ENCODE measurements around the gene TNIP3. TPM values are rescaled to one million over a fixed set of nuclear protein-coding genes. Genes with fewer than 3 reads are reported as not detected.

Gene TNIP3
- total and polyA plus RNA-seq, 5 donors, result not detected

DNA sequence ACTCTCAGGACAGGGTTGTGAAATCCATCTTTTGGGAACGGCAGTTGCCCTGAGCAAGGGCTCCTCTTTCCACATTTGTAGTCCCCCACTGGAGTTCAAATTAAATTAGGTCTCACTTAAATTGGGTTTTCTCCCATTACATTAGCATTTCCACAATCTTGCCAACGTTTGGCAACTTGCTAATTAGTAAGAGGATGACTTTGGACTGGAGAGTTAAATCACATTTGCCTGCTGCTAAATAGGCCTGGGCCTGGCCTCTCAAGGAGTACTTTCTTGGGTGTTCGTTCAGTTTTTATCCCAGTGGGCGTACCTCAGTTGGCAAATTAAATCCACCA, 33.8 kb downstream of the TNIP3 start:
- no peak for DNase-seq
- intact Hi-C loops (cut with DNase I), result no loop called here
- ATAC-seq, result no peak
- WGBS, result 66% methylated on average over 4 of the region's 4 CpGs
- no peaks in the 10 kb centered on the region for H3K4me1 ChIP-seq (ENCODE audit: control insufficient read depth, insufficient read depth, low read length)
- H3K27ac ChIP-seq (ENCODE audit: low read length), result no peak overlapping the region
- H3K27me3 ChIP-seq (ENCODE audit: control insufficient read depth, insufficient read depth), result no peaks in the 10 kb centered on the region
- no peaks in the 10 kb centered on the region for H3K9me3 ChIP-seq (ENCODE audit: control insufficient read depth, low read length)
- no peak overlapping the region for H3K4me3 ChIP-seq (ENCODE audit: low read length)

DNA sequence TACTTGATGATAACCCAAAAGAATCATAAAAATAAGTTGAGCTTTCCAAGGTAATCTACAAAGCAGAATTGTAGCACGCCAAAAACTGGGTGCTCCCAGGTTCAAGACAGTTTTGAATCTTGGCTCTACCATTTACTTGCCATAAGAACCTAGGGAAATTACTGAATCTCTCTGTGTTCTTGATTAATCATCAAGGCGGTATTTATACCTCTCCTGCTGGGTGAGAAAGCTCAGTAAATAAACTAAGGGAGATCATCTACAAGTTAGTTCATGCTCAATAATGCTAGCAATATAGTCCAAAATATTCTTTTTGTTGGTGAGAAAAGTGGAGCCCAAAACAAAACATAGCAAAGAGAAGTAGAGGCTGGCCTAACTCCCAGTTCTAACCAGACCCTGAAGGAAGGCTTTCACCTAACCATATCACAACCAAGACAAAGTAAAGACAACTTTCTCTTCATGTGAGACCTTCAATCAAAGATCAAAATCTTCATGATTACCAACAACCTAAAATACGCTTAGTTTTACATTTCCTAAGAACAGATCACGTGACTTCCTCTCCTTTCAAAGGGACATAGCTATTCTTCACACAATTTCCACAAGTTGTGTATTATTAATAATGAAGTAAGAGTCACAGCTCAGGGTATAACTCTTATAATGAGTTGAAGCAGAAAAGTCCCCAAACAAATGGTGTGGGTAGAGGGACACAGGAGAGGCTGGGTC, 34.4 kb downstream of the TNIP3 start:
- Histone ChIP-seq H3K4me1 (ENCODE audit: control insufficient read depth, insufficient read depth, low read length) (no peaks in the 10 kb centered on the region), H3K9me3 (ENCODE audit: control insufficient read depth, low read length) (no peaks in the 10 kb centered on the region), H3K27me3 (ENCODE audit: control insufficient read depth, insufficient read depth) (no peaks in the 10 kb centered on the region), H3K4me3 (ENCODE audit: low read length) (no peak overlapping the region), H3K27ac (ENCODE audit: low read length) (no peak overlapping the region)
- intact Hi-C loops (cut with DNase I), result no loop called here
- no peak for ATAC-seq
- no peak for DNase-seq
- 90% methylated on average over 4 of the region's 4 CpGs for WGBS

DNA sequence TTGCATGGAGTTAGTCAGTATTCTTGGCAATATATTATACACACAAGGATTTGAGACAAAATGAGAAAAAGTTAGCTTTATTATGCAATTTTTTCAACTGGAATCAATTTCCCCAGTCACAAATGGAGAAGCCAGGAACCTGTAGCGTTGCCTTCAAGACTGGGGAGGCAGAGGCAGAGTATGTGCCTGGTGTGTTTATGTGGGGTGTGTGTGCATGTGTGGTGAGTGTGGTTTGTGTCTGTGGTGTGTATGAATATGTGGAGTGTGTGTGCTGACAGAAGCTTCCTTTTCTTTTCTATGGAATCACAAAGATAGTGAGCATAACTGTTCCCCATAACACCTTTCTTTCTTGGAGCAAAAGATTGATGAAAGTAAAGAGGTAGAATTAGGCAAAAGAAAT, 37.0 kb downstream of the TNIP3 start:
- no peaks in the 10 kb centered on the region for H3K4me1 ChIP-seq (ENCODE audit: control insufficient read depth, insufficient read depth, low read length)
- intact Hi-C loops (cut with DNase I), result no loop called here
- ATAC-seq (no peak), DNase-seq (no peak)
- H3K9me3 ChIP-seq (ENCODE audit: control insufficient read depth, low read length), result no peaks in the 10 kb centered on the region
- no peaks in the 10 kb centered on the region for H3K27me3 ChIP-seq (ENCODE audit: control insufficient read depth, insufficient read depth)
- no peak overlapping the region for H3K4me3 ChIP-seq (ENCODE audit: low read length)
- WGBS, result 90% methylated on average over 1 of the region's 1 CpG
- H3K27ac ChIP-seq (ENCODE audit: low read length), result no peak overlapping the region

DNA sequence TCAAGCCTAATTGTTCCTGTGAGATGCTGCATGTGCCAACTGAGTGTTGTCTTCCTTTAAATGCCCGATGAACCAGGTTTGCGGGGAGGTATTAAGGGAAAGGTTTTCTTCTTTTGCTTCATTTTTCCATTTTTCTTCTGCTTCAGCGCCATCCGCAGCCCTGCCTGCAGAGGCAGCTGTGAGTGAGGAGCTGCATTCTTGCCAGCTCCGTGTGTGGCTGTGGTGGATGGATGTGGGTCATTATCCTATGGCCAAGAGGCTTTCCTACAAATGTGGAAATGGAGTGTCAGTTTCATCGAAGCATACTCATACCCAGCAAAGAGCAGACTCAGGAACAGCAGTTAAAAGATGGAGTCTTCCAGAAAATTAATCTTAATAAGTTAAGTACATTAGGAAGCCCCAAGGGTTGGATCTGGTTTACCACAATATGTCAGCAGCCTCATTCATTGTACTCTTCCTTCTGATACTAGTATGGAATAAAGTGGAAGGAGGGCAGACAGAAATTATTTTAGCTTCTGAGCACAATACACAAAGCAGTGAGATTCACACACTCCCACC, 37.6 kb downstream of the TNIP3 start:
- Histone ChIP-seq H3K27ac (ENCODE audit: low read length) (no peak overlapping the region), H3K27me3 (ENCODE audit: control insufficient read depth, insufficient read depth) (no peaks in the 10 kb centered on the region), H3K9me3 (ENCODE audit: control insufficient read depth, low read length) (no peaks in the 10 kb centered on the region), H3K4me1 (ENCODE audit: control insufficient read depth, insufficient read depth, low read length) (no peaks in the 10 kb centered on the region), H3K4me3 (ENCODE audit: low read length) (no peak overlapping the region)
- no peak for DNase-seq
- WGBS, result 76% methylated on average over 6 of the region's 6 CpGs
- no peak for ATAC-seq
- intact Hi-C loops (cut with DNase I), result no loop called here

DNA sequence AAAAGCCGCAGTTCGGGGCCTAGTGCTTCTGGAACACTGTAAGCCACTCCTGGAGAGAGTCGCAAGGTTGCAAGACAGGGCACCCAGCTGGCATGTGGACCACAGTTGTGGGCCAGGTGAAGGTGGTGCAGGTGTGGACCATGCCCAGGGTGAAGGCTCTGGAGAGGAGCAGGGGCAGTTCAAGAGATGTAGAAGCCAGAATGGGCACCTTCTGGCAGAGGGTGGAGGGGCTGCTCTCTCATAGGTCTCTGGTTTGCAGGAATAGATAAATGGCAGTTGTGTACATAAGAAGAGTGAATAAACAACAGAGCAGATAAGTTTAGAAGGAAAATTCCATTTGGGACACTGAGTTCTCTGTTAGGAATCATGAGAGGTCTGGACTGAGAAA, 38.6 kb downstream of the TNIP3 start:
- Histone ChIP-seq H3K27me3 (ENCODE audit: control insufficient read depth, insufficient read depth) (no peaks in the 10 kb centered on the region), H3K4me1 (ENCODE audit: control insufficient read depth, insufficient read depth, low read length) (no peaks in the 10 kb centered on the region), H3K27ac (ENCODE audit: low read length) (no peak overlapping the region), H3K9me3 (ENCODE audit: control insufficient read depth, low read length) (no peaks in the 10 kb centered on the region), H3K4me3 (ENCODE audit: low read length) (no peak overlapping the region)
- peak in 1 of 3 donors; percentile 28 for DNase-seq
- intact Hi-C loops (cut with DNase I), result no loop called here
- WGBS, result 91% methylated on average over 3 of the region's 3 CpGs
- no peak for ATAC-seq

DNA sequence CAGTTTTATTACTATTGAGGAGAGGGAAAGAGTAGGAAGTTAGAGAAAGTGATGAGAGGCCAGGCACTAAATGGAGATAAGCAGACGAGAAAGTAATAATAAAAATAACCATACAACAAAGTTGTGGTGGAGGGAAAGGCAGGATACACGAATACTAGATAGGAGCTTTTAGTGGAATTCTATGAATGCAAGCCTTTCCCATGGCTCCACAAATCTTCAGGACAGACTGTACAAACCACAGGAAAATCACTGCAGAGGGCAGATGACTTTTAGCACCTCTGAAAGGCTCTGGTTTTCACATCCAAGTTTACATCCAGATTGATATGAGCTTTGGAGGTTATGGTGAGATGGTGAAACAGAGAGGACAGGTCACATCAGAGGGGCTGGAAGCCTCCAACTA, 41.5 kb downstream of the TNIP3 start:
- ATAC-seq, result no peak
- Histone ChIP-seq H3K27me3 (ENCODE audit: control insufficient read depth, insufficient read depth) (no peaks in the 10 kb centered on the region), H3K4me3 (ENCODE audit: low read length) (no peak overlapping the region), H3K27ac (ENCODE audit: low read length) (no peak overlapping the region), H3K4me1 (ENCODE audit: control insufficient read depth, insufficient read depth, low read length) (no peaks in the 10 kb centered on the region), H3K9me3 (ENCODE audit: control insufficient read depth, low read length) (no peaks in the 10 kb centered on the region)
- intact Hi-C loops (cut with DNase I), result no loop called here
- WGBS, result 33% methylated on average over 2 of the region's 2 CpGs
- DNase-seq, result no peak

DNA sequence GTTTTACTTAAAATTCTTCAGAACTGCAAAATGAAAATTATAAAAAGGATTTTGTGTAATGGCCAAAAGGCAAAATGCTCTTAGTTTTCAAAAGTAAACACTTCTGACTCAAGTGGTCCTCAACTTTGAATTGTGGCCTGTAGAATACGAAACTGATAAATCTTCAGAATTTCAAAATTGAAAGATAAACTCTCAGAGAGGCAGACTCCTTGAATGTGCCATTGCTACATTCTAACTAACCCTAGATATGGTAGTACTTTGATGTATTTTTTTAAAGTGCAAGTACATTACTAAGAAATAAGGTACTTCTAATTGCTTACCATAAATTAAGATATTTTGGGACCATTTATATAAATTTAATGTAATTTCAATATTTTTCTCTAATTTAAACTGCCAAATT, 44.4 kb downstream of the TNIP3 start:
- Histone ChIP-seq H3K4me3 (ENCODE audit: low read length) (no peak overlapping the region), H3K27ac (ENCODE audit: low read length) (no peak overlapping the region), H3K9me3 (ENCODE audit: control insufficient read depth, low read length) (no peaks in the 10 kb centered on the region), H3K27me3 (ENCODE audit: control insufficient read depth, insufficient read depth) (no peaks in the 10 kb centered on the region), H3K4me1 (ENCODE audit: control insufficient read depth, insufficient read depth, low read length) (no peaks in the 10 kb centered on the region)
- 74% methylated on average over 1 of the region's 1 CpG for WGBS
- DNase-seq (no peak), ATAC-seq (no peak)
- intact Hi-C loops (cut with DNase I), result no loop called here

DNA sequence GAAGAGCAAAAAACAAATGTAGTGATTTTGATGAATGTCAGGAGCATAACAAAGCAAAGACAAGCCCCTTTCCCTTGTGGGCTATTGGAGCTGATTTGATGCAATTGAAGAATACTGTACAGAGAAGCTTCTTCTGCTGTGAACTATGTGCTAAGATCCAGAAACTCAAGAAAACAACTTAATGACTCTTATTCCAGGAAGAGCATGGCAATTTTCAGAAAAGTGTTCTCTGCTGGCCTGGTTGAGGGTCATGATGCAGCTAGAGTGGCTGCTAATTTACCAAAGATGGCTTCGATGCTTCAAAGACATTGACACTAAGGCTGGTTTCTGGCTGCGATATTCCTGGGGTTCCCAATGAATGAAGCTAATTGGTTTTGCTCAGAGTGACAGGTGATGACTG, 45.8 kb downstream of the TNIP3 start:
- no peak overlapping the region for H3K27ac ChIP-seq (ENCODE audit: low read length)
- H3K4me1 ChIP-seq (ENCODE audit: control insufficient read depth, insufficient read depth, low read length), result no peaks in the 10 kb centered on the region
- no peak overlapping the region for H3K4me3 ChIP-seq (ENCODE audit: low read length)
- H3K27me3 ChIP-seq (ENCODE audit: control insufficient read depth, insufficient read depth), result no peaks in the 10 kb centered on the region
- DNase-seq (no peak), ATAC-seq (no peak)
- intact Hi-C loops (cut with DNase I), result no loop called here
- WGBS, result 39% methylated on average over 2 of the region's 2 CpGs
- no peaks in the 10 kb centered on the region for H3K9me3 ChIP-seq (ENCODE audit: control insufficient read depth, low read length)

DNA sequence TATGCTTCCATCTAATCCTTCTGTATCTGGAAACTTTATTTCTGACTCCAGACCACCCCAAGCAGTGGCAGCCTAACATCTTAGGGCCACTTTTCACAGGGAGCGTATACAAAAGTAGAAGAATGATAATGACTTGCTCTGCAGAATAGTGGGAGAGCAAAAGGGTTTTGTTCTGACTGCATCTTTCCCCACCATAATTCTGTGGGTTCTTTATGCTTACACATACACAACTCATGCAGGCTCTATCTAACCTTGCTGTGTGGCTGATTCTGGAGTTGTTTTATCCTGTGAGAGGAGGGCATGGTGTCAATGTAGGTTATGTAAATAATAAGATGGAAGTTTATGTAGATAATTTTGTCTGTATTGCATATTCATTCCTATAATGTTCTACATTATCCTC, 49.4 kb downstream of the TNIP3 start:
- WGBS, result 88% methylated on average over 1 of the region's 1 CpG
- Histone ChIP-seq H3K4me1 (ENCODE audit: control insufficient read depth, insufficient read depth, low read length) (no peaks in the 10 kb centered on the region), H3K27ac (ENCODE audit: low read length) (no peak overlapping the region), H3K27me3 (ENCODE audit: control insufficient read depth, insufficient read depth) (no peaks in the 10 kb centered on the region), H3K4me3 (ENCODE audit: low read length) (no peak overlapping the region), H3K9me3 (ENCODE audit: control insufficient read depth, low read length) (no peaks in the 10 kb centered on the region)
- no peak for ATAC-seq
- no peak for DNase-seq
- intact Hi-C loops (cut with DNase I), result no loop called here

DNA sequence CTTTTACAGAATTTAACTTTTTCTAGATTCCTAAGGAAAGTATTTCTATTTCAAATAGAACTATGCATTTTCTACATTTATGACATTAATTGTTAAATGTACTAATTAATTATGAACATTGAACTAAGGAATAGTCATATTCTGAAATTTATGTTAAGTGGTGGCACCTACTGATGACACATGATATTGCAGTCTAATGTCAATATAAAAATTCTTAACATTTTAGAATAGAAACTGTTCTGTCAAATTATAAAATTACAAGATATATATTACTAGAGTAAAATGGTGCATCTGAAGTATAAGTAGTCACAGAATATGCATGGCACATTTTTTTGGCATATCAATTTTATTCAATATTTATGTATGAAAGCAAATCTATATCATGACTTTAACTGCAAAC, 51.6 kb downstream of the TNIP3 start:
- no peaks in the 10 kb centered on the region for H3K4me1 ChIP-seq (ENCODE audit: control insufficient read depth, insufficient read depth, low read length)
- no peak overlapping the region for H3K27ac ChIP-seq (ENCODE audit: low read length)
- no peak for DNase-seq
- no peaks in the 10 kb centered on the region for H3K9me3 ChIP-seq (ENCODE audit: control insufficient read depth, low read length)
- ATAC-seq, result no peak
- intact Hi-C loops (cut with DNase I), result no loop called here
- no peaks in the 10 kb centered on the region for H3K27me3 ChIP-seq (ENCODE audit: control insufficient read depth, insufficient read depth)
- no peak overlapping the region for H3K4me3 ChIP-seq (ENCODE audit: low read length)

DNA sequence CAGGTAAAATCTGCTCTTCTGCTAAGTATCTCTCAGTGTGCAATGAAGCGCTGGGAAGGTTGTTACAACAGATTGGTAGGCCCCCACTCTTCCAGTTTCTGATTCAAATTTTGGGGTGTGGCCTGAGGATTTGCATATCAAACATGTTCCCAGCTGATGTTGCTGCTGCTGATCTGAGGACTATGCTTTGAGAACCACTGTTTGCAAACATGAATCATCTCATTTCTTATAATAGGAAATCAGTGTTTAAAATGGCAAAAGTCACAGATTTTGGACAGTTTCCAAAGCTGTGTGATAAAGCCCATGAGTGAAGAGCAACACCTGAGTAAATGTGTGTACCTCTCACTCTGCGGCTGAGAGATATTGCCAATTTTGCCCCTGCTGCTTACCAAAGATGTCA, 55.6 kb downstream of the TNIP3 start:
- WGBS, result 87% methylated on average over 2 of the region's 2 CpGs
- ATAC-seq (no peak), DNase-seq (no peak)
- Histone ChIP-seq H3K4me1 (ENCODE audit: control insufficient read depth, insufficient read depth, low read length) (no peaks in the 10 kb centered on the region), H3K9me3 (ENCODE audit: control insufficient read depth, low read length) (no peaks in the 10 kb centered on the region), H3K27ac (ENCODE audit: low read length) (no peak overlapping the region), H3K27me3 (ENCODE audit: control insufficient read depth, insufficient read depth) (no peaks in the 10 kb centered on the region), H3K4me3 (ENCODE audit: low read length) (no peak overlapping the region)
- intact Hi-C loops (cut with DNase I), result no loop called here

DNA sequence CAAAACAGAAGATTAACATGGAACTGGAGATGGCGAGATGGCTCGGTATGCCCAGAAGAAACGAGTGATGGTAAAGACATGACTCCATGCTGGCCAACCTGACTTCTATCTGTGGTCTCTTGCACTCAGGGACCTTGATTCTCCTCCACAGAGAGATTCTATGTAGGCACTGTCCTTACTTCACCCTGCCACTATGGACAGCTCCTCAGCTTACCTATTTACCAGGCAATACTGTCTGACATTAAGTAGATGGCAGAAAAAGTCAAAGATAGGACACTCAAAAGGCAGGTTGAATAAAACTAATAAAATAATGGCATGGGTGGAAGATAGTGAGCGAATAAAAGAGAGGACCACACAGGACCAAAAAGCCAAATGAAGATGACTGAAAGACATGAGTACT, 56.6 kb downstream of the TNIP3 start:
- H3K4me1 ChIP-seq (ENCODE audit: control insufficient read depth, insufficient read depth, low read length), result no peaks in the 10 kb centered on the region
- H3K4me3 ChIP-seq (ENCODE audit: low read length), result no peak overlapping the region
- ATAC-seq (no peak), DNase-seq (no peak)
- intact Hi-C loops (cut with DNase I), result no loop called here
- 95% methylated on average over 4 of the region's 4 CpGs for WGBS
- no peaks in the 10 kb centered on the region for H3K27me3 ChIP-seq (ENCODE audit: control insufficient read depth, insufficient read depth)
- no peaks in the 10 kb centered on the region for H3K9me3 ChIP-seq (ENCODE audit: control insufficient read depth, low read length)
- no peak overlapping the region for H3K27ac ChIP-seq (ENCODE audit: low read length)
